Measurements from ENCODE around the gene NETO2.
"Not testable (repeated sequence)": the region's sequence is repeated elsewhere in the genome, so short reads cannot be mapped to it uniquely, and the experiment has no call there.

The NETO2 gene

DNA sequence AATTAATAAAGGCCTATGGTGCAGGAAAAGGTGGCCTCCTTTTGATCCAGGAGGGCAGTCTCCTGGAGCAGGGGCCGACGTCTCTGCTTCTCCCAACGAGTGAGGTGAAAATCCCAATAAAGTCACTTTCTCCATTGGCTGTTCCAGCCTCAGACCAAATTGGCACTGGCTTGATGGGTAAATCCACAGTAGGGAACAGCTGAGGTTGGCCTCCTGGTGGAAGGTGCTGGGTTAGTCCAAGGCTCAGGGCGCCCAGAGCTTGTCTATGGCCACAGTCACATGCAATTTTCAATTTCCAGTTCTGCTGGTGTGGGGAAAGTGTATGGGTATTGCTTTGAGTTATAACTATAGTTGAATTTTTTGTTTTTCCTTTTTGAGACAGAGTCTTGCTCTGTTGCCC, 79.0 kb downstream of the NETO2 start:
- DNase-seq = no peak

DNA sequence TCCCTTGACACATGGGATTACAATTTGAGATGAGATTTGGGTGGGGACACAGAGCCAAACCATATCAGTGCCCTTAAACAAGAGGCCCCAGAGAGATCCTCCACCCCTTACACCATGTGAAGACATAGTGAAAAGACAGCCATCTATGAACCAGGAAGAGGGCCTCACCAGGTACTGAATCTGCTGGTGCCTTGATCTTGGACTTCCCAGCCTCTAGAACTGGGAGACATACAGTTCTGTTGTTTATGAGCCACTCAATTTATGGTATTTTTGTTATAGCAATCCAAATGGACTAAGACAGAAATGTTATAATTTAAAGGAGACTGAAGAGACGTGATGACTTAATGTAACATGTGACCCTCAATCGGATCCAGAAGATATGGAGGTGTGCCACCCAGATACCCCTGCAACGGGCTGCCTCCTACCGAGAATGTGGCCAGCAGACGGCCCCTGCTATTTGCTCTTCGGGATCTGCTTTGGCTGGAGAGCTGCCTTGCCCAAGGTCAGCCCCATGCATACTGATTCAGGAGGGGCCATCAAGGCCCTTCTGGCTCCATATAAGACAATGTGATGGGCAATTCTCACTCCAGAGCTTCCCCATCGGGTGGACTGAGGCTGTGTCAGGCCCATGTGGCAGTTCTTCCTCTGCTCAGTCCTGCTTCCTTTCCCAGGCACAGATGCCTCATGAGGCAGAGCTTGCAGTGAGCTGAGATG, 80.6 kb downstream of the NETO2 start:
- no peak for DNase-seq

GRCh38 chr16:47061204-47061603, 82.5 kb downstream of the NETO2 start:
- DNase-seq = no peak

DNA sequence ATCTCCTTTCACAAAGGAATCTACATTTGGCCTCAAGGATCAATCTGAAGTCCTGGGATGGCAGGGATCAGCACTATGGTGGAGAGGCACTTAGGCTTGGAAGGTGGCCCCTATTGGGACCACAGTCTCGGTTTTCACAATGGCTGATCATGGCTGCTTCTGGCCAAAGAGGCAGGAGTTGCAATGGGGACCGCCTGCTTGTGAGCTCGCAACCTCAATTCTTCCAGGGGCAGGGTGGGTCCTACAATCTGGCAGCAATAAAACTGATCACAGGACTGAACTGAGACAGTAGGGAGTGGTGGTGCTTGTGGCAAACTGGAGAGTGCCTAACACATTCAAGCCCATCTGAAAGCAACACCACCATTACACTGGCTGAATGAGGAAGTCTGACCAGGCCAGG, 83.1 kb downstream of the NETO2 start:
- DNase-seq = no peak

DNA sequence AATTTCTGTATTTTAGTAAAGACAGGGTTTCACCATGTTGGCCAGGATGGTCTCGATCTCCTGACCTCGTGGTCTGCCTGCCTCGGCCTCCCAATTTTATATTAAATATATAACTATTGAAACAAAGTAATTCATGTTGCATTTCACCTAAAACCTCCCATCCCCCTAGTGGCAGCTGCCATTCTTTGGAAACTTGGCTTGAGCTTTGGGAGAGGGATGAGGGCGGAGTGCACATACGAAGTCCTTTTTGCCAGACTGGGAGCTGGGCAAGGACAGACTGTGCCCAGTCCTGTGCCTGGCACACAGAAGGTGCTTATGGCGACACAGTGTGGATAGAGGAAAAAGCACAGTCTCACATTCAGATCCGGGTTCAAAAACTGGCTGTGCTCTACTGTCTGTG, 83.8 kb downstream of the NETO2 start:
- no peak for DNase-seq

DNA sequence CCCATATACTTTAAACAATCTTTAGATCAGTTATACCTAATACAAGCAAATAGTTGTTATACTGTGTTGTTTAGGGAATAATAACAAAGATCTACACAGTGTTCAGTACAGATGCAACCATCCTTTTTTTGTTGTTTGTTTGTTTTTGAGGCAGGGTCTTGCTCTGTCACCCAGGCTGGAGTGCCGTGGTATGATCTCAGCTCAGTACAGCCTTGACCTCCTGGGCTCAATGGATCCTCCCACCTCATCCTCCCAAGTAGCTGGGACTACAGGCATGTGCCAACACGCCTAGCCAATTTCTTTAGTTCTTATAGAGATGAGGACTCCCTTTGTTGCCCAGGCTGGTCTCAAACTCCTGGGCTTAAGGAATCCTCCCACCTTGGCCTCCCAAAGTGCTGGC, 84.6 kb downstream of the NETO2 start:
- DNase-seq = not testable (repeated sequence)

GRCh38 chr16:47058295-47059086, 85.3 kb downstream of the NETO2 start:
- no peak for DNase-seq

- DNase-seq = no peak
Observed at GRCh38 chr16:47057630-47057993, 86.1 kb downstream of the NETO2 start.

- DNase-seq = no peak
Observed at GRCh38 chr16:47056688-47057629, 86.8 kb downstream of the NETO2 start.

GRCh38 chr16:47056061-47056460, 87.7 kb downstream of the NETO2 start:
- not testable (repeated sequence) for DNase-seq

- no peak for DNase-seq
Observed at GRCh38 chr16:47055136-47055885, 88.4 kb downstream of the NETO2 start.

GRCh38 chr16:47054306-47054705, 89.4 kb downstream of the NETO2 start:
- DNase-seq = no peak

DNA sequence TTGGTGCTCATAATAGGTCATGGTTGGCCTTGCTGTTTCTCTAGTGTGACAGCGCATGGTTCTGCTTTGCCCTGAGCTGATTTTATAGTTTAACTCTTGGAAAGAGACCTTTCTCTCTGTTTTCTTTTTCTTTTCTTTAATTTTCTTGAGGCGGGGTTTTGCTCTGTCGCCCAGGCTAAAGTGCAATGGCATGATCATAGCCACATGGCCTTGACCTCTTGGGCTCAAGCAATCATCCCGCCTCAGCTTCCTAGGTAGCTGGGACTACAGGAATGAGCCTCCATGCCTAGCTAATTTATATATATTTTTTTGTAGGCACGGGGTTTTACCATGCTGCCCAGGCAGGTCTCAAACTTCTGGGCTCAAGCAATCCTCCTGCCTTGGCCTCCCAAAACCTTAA, 89.8 kb downstream of the NETO2 start:
- DNase-seq = no peak

GRCh38 chr16:47052666-47053640, 90.8 kb downstream of the NETO2 start:
- no peak for DNase-seq

DNA sequence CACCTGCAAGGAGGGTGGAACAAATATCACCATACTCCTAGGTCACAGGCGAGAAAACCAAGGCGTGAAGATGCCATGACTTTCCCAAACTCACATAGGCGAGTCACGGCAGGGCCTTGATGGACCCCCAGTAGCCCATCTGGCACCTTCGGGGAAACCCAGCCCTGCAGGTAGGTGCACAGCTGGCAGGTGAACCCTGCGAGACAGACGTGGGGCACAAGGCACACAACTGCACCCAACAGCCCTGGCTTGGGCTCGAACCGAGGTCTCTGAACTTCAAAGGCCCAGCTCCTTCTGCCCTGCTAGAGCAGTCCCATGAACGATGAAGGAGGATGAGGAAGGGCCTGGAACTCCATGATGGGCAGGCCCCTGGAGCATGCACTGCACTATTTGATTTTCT, 92.7 kb downstream of the NETO2 start:
- no peak for DNase-seq

DNA sequence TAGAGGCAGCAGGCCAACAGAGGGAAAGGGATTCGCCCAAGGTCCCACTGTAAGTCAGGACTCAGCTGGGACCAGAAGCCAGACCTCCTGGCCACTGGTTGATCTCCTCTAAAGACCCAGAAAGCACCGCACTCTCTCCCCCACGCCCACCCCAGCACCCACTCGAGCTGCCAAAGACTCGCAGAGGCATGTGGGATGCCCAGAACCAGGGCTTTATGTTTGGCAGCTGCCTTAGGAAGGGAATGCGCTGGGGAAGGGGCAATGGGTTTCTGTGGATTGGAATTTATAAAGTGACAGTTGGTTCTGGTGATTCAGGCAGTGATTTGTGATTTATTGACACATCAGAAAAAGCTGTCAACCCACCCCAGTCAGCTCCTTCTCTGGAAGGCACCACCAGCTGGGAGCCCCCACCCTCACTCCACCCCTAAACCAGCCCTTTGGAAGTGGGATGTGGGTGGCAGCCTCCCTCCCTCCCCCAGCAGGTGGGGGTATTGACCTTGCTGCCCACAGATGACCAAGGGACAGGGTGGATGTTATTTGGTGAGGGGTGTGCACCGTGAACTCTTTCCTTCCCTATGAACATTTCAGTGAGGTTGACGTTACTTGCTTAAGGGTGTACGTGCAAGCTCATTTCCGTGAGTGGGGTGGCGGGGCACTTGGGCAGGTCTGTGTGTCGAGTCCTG, 93.7 kb downstream of the NETO2 start:
- no peak for DNase-seq

GRCh38 chr16:47047524-47048203, 96.1 kb downstream of the NETO2 start:
- DNase-seq = no peak

- DNase-seq = no peak
Observed at GRCh38 chr16:47046726-47047523, 96.8 kb downstream of the NETO2 start.

GRCh38 chr16:47045459-47045858, 98.3 kb downstream of the NETO2 start:
- DNase-seq = no peak
